Measurements from ENCODE around the gene CDH22. TPM values are rescaled to one million over a fixed set of nuclear protein-coding genes. Genes with fewer than 3 reads are reported as not detected.

The CDH22 gene
- total RNA-seq, 1 experiment from 2014 or later = not detected

- no peak overlapping the region for H3K27ac ChIP-seq (ENCODE audit: low read depth, low read length, poor library complexity, severe bottlenecking)
- H3K36me3 ChIP-seq (ENCODE audit: insufficient read depth, low read length, poor library complexity, severe bottlenecking) = no peaks in the 10 kb centered on the region
- no peaks in the 10 kb centered on the region for H3K4me1 ChIP-seq (ENCODE audit: insufficient read depth, low read length, poor library complexity, severe bottlenecking)
- no TSS peak for BruUV-seq (replicated peaks)
- H3K4me3 ChIP-seq (ENCODE audit: low read depth, low read length, poor library complexity, severe bottlenecking) = no peak overlapping the region
- peak; percentile 76 for DNase-seq (ENCODE audit: low spot score)
- intact Hi-C loops (cut with micrococcal nuclease; ENCODE audit: unreplicated experiment) = loop anchor here (1.0 to 10.0 kb wide), 3 partner anchors 42 to 152 kb away; partner anchors contain the start of gene CD40
- no peaks in the 10 kb centered on the region for H3K9me3 ChIP-seq (ENCODE audit: low read depth, low read length, poor library complexity, severe bottlenecking)
- ChIA-PET CTCF (interaction anchor here (0.6 to 0.8 kb wide), 5 partner anchors 22 to 243 kb away, joined by 3 to 7 read pairs (median 3); no protein-coding TSS in a partner anchor), POLR2A (ENCODE audit: low non-redundant PET) (no interaction called here)
- peaks cover 36% of the 10 kb centered on the region for H3K27me3 ChIP-seq (replicated peaks; ENCODE audit: insufficient read depth, low read depth, low read length, poor library complexity)
- TF ChIP-seq EZH2 (IDR thresholded peaks at IDR 0.05; ENCODE audit: borderline replicate concordance, low read depth, low read length, poor library complexity, severe bottlenecking) (peak; percentile 47), CTCF (conservative IDR thresholded peaks at IDR 0.05; ENCODE audit: low read depth, low read length) (peak; percentile 59)
Measured at GRCh38 chr20:46174469-46175126, 133.7 kb downstream of the CDH22 start.

GRCh38 chr20:46173652-46174468 lies 134.4 kb downstream of the CDH22 start:
- TF ChIP-seq EZH2 (IDR thresholded peaks at IDR 0.05; ENCODE audit: borderline replicate concordance, low read depth, low read length, poor library complexity, severe bottlenecking) (no peak), CTCF (conservative IDR thresholded peaks at IDR 0.05; ENCODE audit: low read depth, low read length) (no peak)
- Histone ChIP-seq H3K27me3 (replicated peaks; ENCODE audit: insufficient read depth, low read depth, low read length, poor library complexity) (peaks cover 36% of the 10 kb centered on the region), H3K36me3 (ENCODE audit: insufficient read depth, low read length, poor library complexity, severe bottlenecking) (no peaks in the 10 kb centered on the region), H3K4me3 (ENCODE audit: low read depth, low read length, poor library complexity, severe bottlenecking) (no peak overlapping the region), H3K9me3 (ENCODE audit: low read depth, low read length, poor library complexity, severe bottlenecking) (no peaks in the 10 kb centered on the region), H3K27ac (ENCODE audit: low read depth, low read length, poor library complexity, severe bottlenecking) (no peak overlapping the region), H3K4me1 (ENCODE audit: insufficient read depth, low read length, poor library complexity, severe bottlenecking) (no peaks in the 10 kb centered on the region)
- no TSS peak for BruUV-seq (replicated peaks)
- CTCF ChIA-PET = interaction anchor here (0.6 to 1.2 kb wide), 3 partner anchors 21 to 151 kb away, joined by 3 to 7 read pairs (median 4); no protein-coding TSS in a partner anchor
- intact Hi-C loops (cut with micrococcal nuclease; ENCODE audit: unreplicated experiment) = loop anchor here (1.0 to 10.0 kb wide), 3 partner anchors 42 to 151 kb away; partner anchors contain the start of gene CD40
- no peak for DNase-seq (ENCODE audit: low spot score)
- POLR2A ChIA-PET (ENCODE audit: low non-redundant PET) = no interaction called here

GRCh38 chr20:46172961-46173536 lies 135.2 kb downstream of the CDH22 start:
- intact Hi-C loops (cut with micrococcal nuclease; ENCODE audit: unreplicated experiment) = loop anchor here (10.0 kb wide), 1 partner anchor 58 kb away; the partner anchor contains the start of gene CD40
- no TSS peak for BruUV-seq (replicated peaks)
- no peak overlapping the region for H3K4me3 ChIP-seq (ENCODE audit: low read depth, low read length, poor library complexity, severe bottlenecking)
- H3K4me1 ChIP-seq (ENCODE audit: insufficient read depth, low read length, poor library complexity, severe bottlenecking) = no peaks in the 10 kb centered on the region
- peaks cover 36% of the 10 kb centered on the region for H3K27me3 ChIP-seq (replicated peaks; ENCODE audit: insufficient read depth, low read depth, low read length, poor library complexity)
- POLR2A ChIA-PET (ENCODE audit: low non-redundant PET) = no interaction called here
- DNase-seq (ENCODE audit: low spot score) = no peak
- CTCF ChIA-PET = interaction anchor here (1.2 kb wide), 1 partner anchor 134 kb away, joined by 3 read pairs; no protein-coding TSS in a partner anchor
- H3K9me3 ChIP-seq (ENCODE audit: low read depth, low read length, poor library complexity, severe bottlenecking) = no peaks in the 10 kb centered on the region
- H3K36me3 ChIP-seq (ENCODE audit: insufficient read depth, low read length, poor library complexity, severe bottlenecking) = no peaks in the 10 kb centered on the region
- no peak overlapping the region for H3K27ac ChIP-seq (ENCODE audit: low read depth, low read length, poor library complexity, severe bottlenecking)
- TF ChIP-seq EZH2 (IDR thresholded peaks at IDR 0.05; ENCODE audit: borderline replicate concordance, low read depth, low read length, poor library complexity, severe bottlenecking) = no peak
- TF ChIP-seq CTCF (conservative IDR thresholded peaks at IDR 0.05; ENCODE audit: low read depth, low read length) = no peak

All from A673 (cell line).